K562 (cell line): ENCODE results near the gene ATXN7. TPM values are rescaled to one million over a fixed set of nuclear protein-coding genes. Genes with fewer than 3 reads are reported as not detected.
A peak's percentile ranks its signal among the peaks of the same experiment; 100 is the strongest.

Experiments
- CBFA2T3 ChIP-seq: fragments of 450-650 bp; IDR thresholded peaks from 2 replicates; pipeline ENCODE4 v1.6.1; 2017
- FOXA3 ChIP-seq, 2 experiments: fragments of 450-650 bp in 1 of 2; sonication (generic) in 1 of 2; formaldehyde crosslinking; IDR thresholded peaks in 1 of 2; conservative IDR thresholded peaks in 1 of 2; 2 replicates each; pipeline versions ENCODE4 v1.4.0 to v1.8.0; 2020 to 2022; ENCODE audit warnings: mild to moderate bottlenecking in 2 of 2, missing genetic modification reagents in 1 of 2
- IRF2 ChIP-seq: sonication (generic); formaldehyde crosslinking; IDR thresholded peaks from 2 replicates; pipeline ENCODE4 v1.8.1; 2022; ENCODE audit warnings: mild to moderate bottlenecking, missing genetic modification reagents
- TCF3 ChIP-seq: sonication (generic); formaldehyde crosslinking; IDR thresholded peaks from 2 replicates; pipeline ENCODE4 v1.4.0; 2020; ENCODE audit warnings: mild to moderate bottlenecking, missing genetic modification reagents
- YY1 ChIP-seq, 3 experiments: IDR thresholded peaks; 2 replicates each; pipeline ENCODE4 v1.6.1; 2011; ENCODE audit warnings: low read length in 2 of 3, mild to moderate bottlenecking in 2 of 3, moderate library complexity in 2 of 3, borderline replicate concordance in 1 of 3, control low read depth in 1 of 3, low read depth in 1 of 3; ENCODE audit not compliant: insufficient read depth in 3 of 3, insufficient replicate concordance in 2 of 3, control insufficient read depth in 1 of 3, insufficient read length in 1 of 3; ENCODE audit errors: extremely low read depth in 1 of 3
- ZNF212 ChIP-seq: fragments of 450-650 bp; formaldehyde crosslinking; IDR thresholded peaks from 2 replicates; pipeline ENCODE4 v1.4.0; 2020; ENCODE audit warnings: mild to moderate bottlenecking
- polyA plus RNA-seq, 8 experiments: library from polyadenylated mRNA; depleted of rRNA in 4 of 8; stranded (reverse) in 5 of 8; unstranded in 3 of 8; fragments of >200 nt; fragmentation: Nextera tagmentation in 2 of 8; fragmentation: Illumina TruSeq in 1 of 8; extraction: Ambion mirVana in 2 of 8; extraction: Trizol in 1 of 8; gene quantifications; 2 replicates each; pipeline versions ENCODE4 v1.2.1 to v1.2.3, GENCODE V29; 2011 to 2014; ENCODE audit warnings: inconsistent platforms in 1 of 8, missing spikeins in 1 of 8
- total RNA-seq, 7 experiments: library from RNA; depleted of rRNA in 6 of 7; stranded (reverse); fragments of >200 nt in 6 of 7; fragmentation: Illumina TruSeq in 2 of 7; extraction: Trizol in 2 of 7; gene quantifications; 2 replicates each; pipeline versions ENCODE4 v1.2.1 to v1.2.3, GENCODE V29; 2011 to 2021; ENCODE audit warnings: low replicate concordance in 1 of 7
- TF ChIP-seq, protein P1 (sequence below), 2 experiments: fragments of 450-650 bp; IDR thresholded peaks; 2 replicates each; pipeline ENCODE4 v1.6.1; 2016; ENCODE audit warnings: mild to moderate bottlenecking in 2 of 2, borderline replicate concordance in 1 of 2, low read depth in 1 of 2, moderate library complexity in 1 of 2
- TF ChIP-seq, protein P2 (sequence below): fragments of 450-650 bp; formaldehyde crosslinking; IDR thresholded peaks from 2 replicates; pipeline ENCODE4 v1.4.0; 2022; ENCODE audit warnings: missing genetic modification characterization

ATXN7 gene
- total and polyA plus RNA-seq, 9 of the 15 experiments (the other 6 are each of a cell fraction or from before 2014, with no cell fraction given): 0.41 to 9.2 (median 6.7) TPM

DNA sequence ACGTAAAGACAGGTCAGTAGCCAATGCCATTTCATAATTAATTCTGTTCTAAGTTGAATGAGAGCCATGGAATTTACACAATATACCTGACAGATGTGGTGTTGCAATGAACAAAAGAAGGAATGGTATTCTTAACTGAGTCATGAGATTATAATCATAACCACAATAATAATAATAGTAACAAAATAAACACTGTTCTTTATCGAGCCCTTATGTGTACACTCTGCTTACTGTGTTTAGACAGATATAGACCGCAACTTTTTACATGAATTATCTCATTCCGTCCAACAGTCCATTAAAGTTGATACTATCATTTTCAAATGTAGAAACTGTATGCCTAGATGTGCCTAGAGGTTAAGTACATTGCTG, 76.7 kb downstream of the ATXN7 start (continued):
- TF ChIP-seq, protein P1, sequence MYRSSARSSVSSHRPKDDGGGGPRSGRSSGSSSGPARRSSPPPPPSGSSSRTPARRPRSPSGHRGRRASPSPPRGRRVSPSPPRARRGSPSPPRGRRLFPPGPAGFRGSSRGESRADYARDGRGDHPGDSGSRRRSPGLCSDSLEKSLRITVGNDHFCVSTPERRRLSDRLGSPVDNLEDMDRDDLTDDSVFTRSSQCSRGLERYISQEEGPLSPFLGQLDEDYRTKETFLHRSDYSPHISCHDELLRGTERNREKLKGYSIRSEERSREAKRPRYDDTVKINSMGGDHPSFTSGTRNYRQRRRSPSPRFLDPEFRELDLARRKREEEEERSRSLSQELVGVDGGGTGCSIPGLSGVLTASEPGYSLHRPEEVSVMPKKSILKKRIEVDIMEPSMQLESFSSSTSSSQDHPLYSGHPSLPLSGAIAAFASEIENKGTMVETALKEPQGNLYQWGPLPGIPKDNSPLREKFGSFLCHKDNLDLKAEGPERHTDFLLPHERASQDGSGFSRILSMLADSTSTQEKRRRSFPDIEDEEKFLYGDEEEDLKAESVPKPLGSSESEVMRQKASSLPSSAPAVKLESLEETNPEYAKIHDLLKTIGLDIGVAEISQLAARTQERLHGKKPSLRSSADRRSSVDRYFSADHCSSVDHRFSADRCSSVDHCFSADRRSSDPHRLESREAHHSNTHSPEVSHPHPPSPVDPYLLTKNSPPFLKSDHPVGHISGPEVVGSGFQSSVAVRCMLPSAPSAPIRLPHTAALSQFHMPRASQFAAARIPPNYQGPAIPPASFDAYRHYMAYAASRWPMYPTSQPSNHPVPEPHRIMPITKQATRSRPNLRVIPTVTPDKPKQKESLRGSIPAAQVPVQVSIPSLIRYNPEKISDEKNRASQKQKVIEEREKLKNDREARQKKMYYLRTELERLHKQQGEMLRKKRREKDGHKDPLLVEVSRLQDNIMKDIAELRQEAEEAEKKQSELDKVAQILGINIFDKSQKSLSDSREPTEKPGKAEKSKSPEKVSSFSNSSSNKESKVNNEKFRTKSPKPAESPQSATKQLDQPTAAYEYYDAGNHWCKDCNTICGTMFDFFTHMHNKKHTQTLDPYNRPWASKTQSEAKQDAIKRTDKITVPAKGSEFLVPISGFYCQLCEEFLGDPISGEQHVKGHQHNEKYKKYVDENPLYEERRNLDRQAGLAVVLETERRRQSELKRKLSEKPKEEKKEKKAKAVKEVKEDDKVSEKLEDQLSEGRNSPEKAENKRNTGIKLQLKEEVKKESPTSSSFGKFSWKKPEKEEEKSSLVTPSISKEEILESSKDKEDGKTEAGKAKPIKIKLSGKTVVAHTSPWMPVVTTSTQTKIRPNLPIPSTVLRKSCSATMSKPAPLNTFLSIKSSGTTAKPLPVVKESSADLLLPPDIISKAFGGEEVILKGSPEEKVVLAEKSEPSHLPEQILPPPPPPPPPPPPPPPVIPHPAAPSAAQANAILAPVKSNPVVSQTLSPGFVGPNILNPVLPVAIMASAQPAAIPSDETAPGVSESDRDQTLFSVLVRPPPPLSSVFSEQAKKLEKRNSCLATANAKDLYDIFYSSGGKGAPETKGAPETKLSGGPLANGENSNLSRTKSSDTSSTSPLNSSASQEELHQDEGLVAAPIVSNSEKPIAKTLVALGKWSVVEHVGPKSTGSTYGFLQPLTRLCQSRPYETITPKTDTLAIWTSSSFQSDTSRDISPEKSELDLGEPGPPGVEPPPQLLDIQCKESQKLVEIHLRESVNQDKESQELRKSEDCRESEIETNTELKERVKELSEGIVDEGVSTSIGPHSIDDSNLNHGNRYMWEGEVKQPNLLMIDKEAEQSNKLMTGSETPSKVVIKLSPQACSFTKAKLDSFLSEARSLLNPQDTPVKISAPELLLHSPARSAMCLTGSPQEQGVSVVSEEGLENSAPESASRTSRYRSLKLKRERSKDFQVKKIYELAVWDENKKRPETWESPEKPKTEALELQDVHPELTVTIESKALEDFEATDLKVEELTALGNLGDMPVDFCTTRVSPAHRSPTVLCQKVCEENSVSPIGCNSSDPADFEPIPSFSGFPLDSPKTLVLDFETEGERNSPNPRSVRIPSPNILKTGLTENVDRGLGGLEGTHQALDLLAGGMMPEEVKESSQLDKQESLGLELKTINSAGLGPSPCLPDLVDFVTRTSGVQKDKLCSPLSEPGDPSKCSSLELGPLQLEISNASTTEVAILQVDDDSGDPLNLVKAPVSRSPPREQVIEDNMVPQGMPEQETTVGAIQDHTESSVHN (IDR thresholded peaks at IDR 0.05; ENCODE audit: borderline replicate concordance in 1 of 2, low read depth in 1 of 2): no peak
- TF ChIP-seq, protein P2, sequence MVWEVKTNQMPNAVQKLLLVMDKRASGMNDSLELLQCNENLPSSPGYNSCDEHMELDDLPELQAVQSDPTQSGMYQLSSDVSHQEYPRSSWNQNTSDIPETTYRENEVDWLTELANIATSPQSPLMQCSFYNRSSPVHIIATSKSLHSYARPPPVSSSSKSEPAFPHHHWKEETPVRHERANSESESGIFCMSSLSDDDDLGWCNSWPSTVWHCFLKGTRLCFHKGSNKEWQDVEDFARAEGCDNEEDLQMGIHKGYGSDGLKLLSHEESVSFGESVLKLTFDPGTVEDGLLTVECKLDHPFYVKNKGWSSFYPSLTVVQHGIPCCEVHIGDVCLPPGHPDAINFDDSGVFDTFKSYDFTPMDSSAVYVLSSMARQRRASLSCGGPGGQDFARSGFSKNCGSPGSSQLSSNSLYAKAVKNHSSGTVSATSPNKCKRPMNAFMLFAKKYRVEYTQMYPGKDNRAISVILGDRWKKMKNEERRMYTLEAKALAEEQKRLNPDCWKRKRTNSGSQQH (CRISPR knock-in tag): no peak
- TF ChIP-seq FOXA3 (CRISPR knock-in tag; conservative IDR thresholded peaks at IDR 0.05 in 1 of 2, IDR thresholded peaks at IDR 0.05 in 1 of 2) (peak in 1 of 2 experiments; percentile 93; a peak in 2 of 4 replicates), TCF3 (peak; percentile 46; the same call in 1 of the 2 replicates), YY1 (IDR thresholded peaks at IDR 0.05; ENCODE audit: borderline replicate concordance in 1 of 3, control insufficient read depth in 1 of 3, extremely low read depth in 1 of 3, insufficient read depth in 3 of 3, insufficient read length in 1 of 3, insufficient replicate concordance in 2 of 3, low read depth in 1 of 3, low read length in 2 of 3) (no peak), IRF2 (CRISPR knock-in tag) (no peak), ZNF212 (CRISPR knock-in tag) (no peak), CBFA2T3 (peak; percentile 63)
